IPS-18a (cell line): ENCODE data around the gene LEFTY1.
"Not testable (repeated sequence)": the region's sequence is repeated elsewhere in the genome, so short reads cannot be mapped to it uniquely, and the experiment has no call there.

Source experiments
- H3K27ac ChIP-seq: one replicate; pipeline ENCODE4 v1.5.1; 2013; ENCODE audit warnings: low read length
- H3K27me3 ChIP-seq: one replicate; pipeline ENCODE4 v1.6.1; 2013; ENCODE audit warnings: mild to moderate bottlenecking, low read length; ENCODE audit not compliant: control insufficient read depth, insufficient read depth
- H3K36me3 ChIP-seq: one replicate; pipeline ENCODE4 v1.6.1; 2013; ENCODE audit warnings: low read depth, low read length; ENCODE audit not compliant: control insufficient read depth
- H3K4me1 ChIP-seq: one replicate; pipeline ENCODE4 v1.6.1; 2013; ENCODE audit warnings: low read depth, low read length; ENCODE audit not compliant: control insufficient read depth
- H3K4me3 ChIP-seq: one replicate; pipeline ENCODE4 v1.5.1; 2013; ENCODE audit warnings: low read length
- H3K9ac ChIP-seq: one replicate; pipeline ENCODE4 v1.6.1; 2013; ENCODE audit warnings: mild to moderate bottlenecking, low read length, moderate library complexity
- H3K9me3 ChIP-seq: one replicate; pipeline ENCODE4 v1.6.1; 2013; ENCODE audit warnings: low read depth, low read length; ENCODE audit not compliant: control insufficient read depth

The LEFTY1 gene

GRCh38 chr1:225896494-225896893 is 7.5 kb upstream of the LEFTY1 start:
- Histone ChIP-seq H3K4me3 (no peak overlapping the region), H3K4me1 (peaks cover 16% of the 10 kb centered on the region), H3K36me3 (no peaks in the 10 kb centered on the region), H3K9ac (no peak overlapping the region), H3K27ac (no peak overlapping the region), H3K27me3 (no peaks in the 10 kb centered on the region), H3K9me3 (no peaks in the 10 kb centered on the region)

- Histone ChIP-seq H3K9ac (no peak overlapping the region), H3K9me3 (no peaks in the 10 kb centered on the region), H3K4me1 (peaks cover 16% of the 10 kb centered on the region), H3K27ac (no peak overlapping the region), H3K36me3 (no peaks in the 10 kb centered on the region), H3K4me3 (no peak overlapping the region), H3K27me3 (peaks cover 17% of the 10 kb centered on the region)
Observed at GRCh38 chr1:225892307-225892706, 3.4 kb upstream of the LEFTY1 start.

DNA sequence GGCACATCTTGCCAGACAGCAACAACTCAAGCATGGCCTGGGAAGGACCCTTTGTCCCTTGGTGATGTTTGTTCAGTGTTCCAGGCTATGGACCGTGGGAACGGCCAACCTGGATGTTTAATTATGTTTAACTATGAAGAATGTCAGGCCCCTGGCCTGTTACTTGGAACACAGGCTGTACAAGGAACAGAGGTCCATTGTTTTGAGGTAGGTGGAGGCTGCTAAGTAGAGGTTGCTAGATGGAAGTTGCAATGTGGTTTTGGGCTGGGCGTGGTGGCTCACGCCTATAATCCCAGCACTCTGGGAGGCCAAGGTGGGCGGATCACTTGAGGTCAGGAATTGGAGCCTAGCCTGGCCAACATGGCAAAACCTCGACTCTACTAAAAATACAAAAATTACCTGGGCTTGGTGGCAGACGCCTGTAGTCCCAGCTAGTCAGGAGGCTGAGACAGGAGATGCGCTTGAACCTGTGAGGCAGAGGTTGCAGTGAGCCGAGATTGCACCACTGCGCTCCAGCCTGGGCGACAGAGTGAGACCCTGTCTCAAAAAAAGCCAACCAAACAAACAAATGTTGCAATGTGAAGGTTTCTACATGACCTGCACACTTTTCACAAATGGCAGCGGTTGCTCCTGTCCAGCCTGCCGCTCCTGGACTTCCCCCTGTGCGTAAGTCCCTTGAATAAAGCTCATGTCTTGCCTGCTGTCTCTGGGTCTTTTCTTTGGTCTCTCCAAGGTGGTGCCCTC is 2.5 kb upstream of the LEFTY1 start:
- Histone ChIP-seq H3K9me3 (no peaks in the 10 kb centered on the region), H3K9ac (no peak overlapping the region), H3K27ac (no peak overlapping the region), H3K36me3 (no peaks in the 10 kb centered on the region), H3K4me3 (no peak overlapping the region), H3K4me1 (peaks cover 16% of the 10 kb centered on the region), H3K27me3 (peaks cover 24% of the 10 kb centered on the region)

DNA sequence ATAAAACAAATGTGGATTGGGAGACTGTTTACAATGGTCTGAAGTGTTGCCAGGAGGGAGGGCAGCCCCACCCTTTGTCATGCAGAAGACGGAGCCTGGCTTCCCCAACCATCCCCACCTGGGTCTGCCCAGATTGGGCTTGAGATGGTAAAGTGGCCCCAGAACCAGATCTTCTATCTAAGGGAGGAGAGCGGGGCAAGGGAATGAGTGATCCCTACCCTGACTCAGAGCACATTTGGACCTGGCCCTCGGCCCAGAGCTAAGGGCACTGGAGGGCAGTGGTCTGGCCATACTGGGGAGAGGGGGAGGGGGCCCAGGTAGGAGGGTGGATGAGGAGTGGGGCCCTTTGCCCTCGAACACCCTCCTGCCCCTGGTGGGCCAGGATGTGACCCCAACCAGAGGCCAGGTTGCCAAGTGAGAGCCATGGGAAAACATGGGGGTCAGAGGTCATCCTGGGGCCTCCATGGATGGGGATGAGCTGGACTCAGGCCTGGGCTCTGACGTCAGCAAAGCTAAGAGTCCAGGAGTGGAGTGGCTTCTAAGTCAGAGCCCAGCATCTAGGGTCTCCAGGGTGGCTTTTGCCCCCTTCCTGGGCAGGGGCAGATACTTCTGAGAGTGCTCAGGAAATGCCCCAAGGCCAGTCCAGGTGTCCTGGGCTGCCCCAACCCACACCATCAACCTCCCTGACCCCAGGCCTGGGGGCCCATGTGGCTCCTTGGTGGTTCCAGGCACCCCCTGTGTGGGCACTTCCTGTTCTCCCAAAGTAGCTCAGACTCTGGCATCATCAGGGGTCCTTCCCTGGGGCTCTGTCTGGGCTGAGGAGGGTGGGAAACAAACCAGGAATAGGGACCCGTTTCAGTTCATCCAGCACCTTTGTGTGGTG is 1.6 kb upstream of the LEFTY1 start:
- no peak overlapping the region for H3K27ac ChIP-seq
- H3K4me3 ChIP-seq = no peak overlapping the region
- no peak overlapping the region for H3K9ac ChIP-seq
- no peaks in the 10 kb centered on the region for H3K36me3 ChIP-seq
- H3K4me1 ChIP-seq = peaks cover 16% of the 10 kb centered on the region
- H3K27me3 ChIP-seq = peaks cover 24% of the 10 kb centered on the region
- no peaks in the 10 kb centered on the region for H3K9me3 ChIP-seq

GRCh38 chr1:225889743-225890142 is 797 bp upstream of the LEFTY1 start:
- Histone ChIP-seq H3K27ac (no peak overlapping the region), H3K9ac (no peak overlapping the region), H3K36me3 (no peaks in the 10 kb centered on the region), H3K27me3 (peaks cover 24% of the 10 kb centered on the region), H3K9me3 (no peaks in the 10 kb centered on the region), H3K4me3 (no peak overlapping the region), H3K4me1 (peaks cover 16% of the 10 kb centered on the region)

- Histone ChIP-seq H3K27me3 (peaks cover 31% of the 10 kb centered on the region), H3K9ac (no peak overlapping the region), H3K36me3 (no peaks in the 10 kb centered on the region), H3K4me3 (no peak overlapping the region), H3K9me3 (no peaks in the 10 kb centered on the region), H3K4me1 (peaks cover 16% of the 10 kb centered on the region), H3K27ac (no peak overlapping the region)
Observed at GRCh38 chr1:225888289-225888897, 553 bp downstream of the LEFTY1 start.

DNA sequence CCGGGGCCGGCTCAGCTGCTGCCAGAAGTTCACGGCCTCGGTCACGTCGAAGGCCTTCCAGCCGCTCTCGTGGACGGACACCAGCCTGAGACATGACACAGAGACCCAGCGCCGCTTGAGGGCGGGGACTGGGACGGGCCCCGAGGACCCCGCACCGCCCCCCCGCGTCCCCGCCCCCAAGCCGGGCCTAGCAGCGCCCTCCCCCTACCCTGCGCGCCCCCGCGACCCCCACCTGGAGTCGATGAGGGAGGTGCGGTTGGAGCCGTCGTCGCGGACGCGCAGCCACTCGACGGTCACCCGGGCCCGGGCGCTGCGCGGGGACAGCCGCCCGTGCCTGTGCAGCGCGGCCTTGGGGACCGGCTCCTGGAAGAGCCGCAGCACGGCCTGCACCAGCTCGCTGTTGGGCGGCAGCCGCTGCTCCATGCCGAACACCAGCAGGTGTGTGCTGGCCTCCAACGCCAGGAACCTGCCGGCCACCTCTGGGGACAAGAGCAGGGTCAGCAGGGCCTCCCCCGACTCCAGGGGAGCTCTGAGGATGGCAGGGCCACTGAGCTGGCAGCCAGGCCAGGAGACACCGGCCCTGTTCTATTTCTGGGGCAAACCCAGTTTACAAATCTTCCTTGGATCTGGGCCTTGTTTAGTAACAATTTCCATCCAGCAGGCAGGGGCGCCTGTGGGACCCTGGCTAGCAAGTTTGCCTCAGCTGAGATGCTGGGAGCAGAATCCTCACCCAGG is 1.2 kb downstream of the LEFTY1 start:
- not testable (repeated sequence) for H3K36me3 ChIP-seq

DNA sequence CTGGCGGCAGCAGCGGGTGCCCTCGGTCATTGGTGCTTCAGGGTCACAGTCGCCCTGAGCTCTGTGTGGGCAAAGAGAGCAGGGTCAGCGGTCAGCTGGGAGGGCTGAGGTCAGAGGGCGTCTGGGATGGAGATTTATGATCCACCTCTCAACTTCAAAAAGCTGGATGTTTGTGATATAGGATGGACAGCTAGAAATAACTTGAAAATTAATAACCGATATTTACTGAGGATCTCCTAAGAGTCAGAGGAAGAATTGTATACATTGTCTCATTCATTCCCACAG is 2.0 kb downstream of the LEFTY1 start:
- H3K27me3 ChIP-seq = peaks cover 40% of the 10 kb centered on the region
- no peak overlapping the region for H3K27ac ChIP-seq

More for the DNA sequence above, 1.2 kb downstream of the LEFTY1 start:
- not testable (repeated sequence) for H3K27ac ChIP-seq, H3K9ac ChIP-seq, H3K9me3 ChIP-seq, H3K4me3 ChIP-seq
- Histone ChIP-seq H3K4me1 (peaks cover 16% of the 10 kb centered on the region), H3K27me3 (peaks cover 37% of the 10 kb centered on the region)

GRCh38 chr1:225886159-225887029 is 2.6 kb downstream of the LEFTY1 start:
- no peak overlapping the region for H3K9ac ChIP-seq
- H3K9me3 ChIP-seq = no peaks in the 10 kb centered on the region

More for the DNA sequence above, 2.0 kb downstream of the LEFTY1 start:
- Histone ChIP-seq H3K9ac (no peak overlapping the region), H3K4me3 (no peak overlapping the region), H3K36me3 (no peaks in the 10 kb centered on the region), H3K9me3 (no peaks in the 10 kb centered on the region), H3K4me1 (peaks cover 16% of the 10 kb centered on the region)

DNA sequence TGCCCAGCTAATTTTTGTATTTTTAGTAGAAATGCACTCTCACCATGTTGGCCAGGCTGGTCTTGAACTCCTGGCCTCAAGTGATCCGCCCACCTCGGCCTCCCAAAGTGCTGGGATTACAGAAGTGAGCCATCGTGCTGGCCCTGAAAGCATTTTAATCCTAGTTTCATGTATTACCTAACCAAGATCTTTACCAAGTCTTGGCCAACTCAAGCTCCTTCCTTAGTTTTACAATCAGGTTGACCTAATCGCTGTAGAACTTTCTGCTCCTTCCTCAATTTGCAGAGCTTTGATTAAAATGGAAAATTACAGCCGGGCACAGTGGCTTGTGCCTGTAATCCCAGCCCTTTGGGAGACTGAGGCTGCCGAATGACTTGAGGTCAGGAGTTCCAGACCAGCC is 3.6 kb downstream of the LEFTY1 start:
- Histone ChIP-seq H3K9ac (no peak overlapping the region), H3K4me3 (no peak overlapping the region), H3K27ac (no peak overlapping the region), H3K36me3 (no peaks in the 10 kb centered on the region), H3K27me3 (peaks cover 50% of the 10 kb centered on the region), H3K9me3 (no peaks in the 10 kb centered on the region), H3K4me1 (peaks cover 26% of the 10 kb centered on the region)

More at GRCh38 chr1:225886159-225887029, 2.6 kb downstream of the LEFTY1 start:
- peaks cover 41% of the 10 kb centered on the region for H3K27me3 ChIP-seq
- peaks cover 18% of the 10 kb centered on the region for H3K4me1 ChIP-seq
- no peak overlapping the region for H3K27ac ChIP-seq
- H3K4me3 ChIP-seq = no peak overlapping the region
- H3K36me3 ChIP-seq = no peaks in the 10 kb centered on the region
